GM10266 (cell line): ENCODE measurements around the gene AKAP7.

Source experiments
- DNase-seq: peaks from one replicate; pipeline ENCODE4 v3.0.0; 2012; ENCODE audit errors: extremely low spot score
- CTCF ChIP-seq: IDR thresholded peaks from 2 replicates; pipeline ENCODE4 v1.5.1; 2012; ENCODE audit warnings: mild to moderate bottlenecking, low read depth; ENCODE audit not compliant: control insufficient read depth, insufficient read depth; ENCODE audit errors: missing control alignments

The AKAP7 gene

GRCh38 chr6:131199568-131200272, 64.5 kb downstream of the AKAP7 start:
- peak; percentile 73 for DNase-seq
- TF ChIP-seq CTCF: peak; percentile 84

- no peak for DNase-seq
- TF ChIP-seq CTCF: no peak
Observed at GRCh38 chr6:131205481-131206244, 70.4 kb downstream of the AKAP7 start.

DNA sequence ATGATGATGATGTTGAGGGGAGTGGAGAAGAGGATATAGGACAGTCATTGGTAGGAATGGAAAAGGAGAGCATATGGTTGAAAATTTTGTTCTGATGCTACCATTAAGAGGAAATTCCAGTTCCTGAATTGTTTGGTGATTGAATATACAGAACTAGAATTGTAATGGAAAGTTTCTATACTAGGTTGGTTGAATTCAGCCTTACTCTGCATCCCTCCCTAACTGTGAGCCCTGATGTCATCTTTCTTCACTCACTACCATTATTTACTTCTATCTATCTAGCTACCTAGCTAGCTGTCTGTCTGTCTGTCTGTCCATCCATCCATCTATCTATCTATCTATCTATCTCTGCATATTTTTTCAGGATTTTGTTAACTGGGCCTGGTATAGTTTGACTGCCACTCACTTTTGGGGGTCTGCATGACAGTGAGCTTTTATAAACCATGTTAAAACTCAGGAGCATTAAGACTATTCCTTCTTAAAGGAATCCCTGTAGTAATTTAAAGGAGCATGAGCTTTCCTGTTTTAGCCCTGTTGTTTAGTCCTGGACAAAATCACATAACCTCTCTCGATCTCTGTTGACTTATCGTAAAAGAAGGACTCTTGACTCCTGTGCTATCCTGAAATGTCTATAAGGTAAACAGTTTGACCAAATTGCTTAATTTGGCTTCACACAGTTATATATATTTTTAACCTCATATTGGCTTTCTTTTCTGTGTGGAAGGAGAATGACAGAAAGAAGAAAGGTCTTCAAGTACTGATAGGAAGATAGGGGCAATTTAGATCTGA, 71.4 kb downstream of the AKAP7 start:
- DNase-seq: no peak
- TF ChIP-seq CTCF: no peak

DNA sequence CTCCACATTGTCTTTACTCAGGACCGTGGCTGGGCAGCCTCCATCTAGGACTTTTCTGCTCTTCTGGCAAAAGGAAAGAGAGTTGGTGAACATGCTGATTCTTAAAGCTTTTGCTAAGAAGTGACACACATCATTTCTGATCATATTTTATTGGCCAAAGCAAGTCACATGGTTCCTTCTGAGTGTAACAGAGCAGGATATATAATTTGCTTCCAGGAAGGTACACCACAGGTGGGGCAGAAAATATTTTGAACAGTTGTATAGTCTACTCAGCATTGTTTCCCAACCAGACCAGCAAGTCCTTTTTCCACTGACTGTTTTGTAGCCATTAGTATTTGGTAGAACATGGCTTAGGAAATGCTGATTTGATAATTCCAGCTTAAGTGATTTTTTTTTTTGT, 73.5 kb downstream of the AKAP7 start:
- no peak for TF ChIP-seq CTCF
- DNase-seq: no peak

DNA sequence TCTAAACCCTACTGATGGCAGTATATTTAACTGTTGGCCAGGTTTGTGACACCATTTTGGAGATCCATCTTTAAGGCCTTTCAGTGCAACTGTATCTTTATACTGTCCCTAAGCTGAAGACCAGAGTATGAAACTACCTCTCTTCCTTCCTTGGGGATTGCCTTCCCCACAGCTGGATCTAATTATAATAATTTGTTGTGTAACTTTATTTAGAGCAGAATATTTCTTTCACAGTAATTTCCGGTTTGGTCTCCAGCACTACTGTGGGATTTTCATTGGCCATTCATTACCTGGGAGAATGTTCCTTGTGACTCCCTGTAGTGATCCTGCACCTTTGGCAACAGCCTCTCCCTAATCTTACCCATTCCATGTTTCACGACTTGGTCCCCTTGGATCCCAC, 75.2 kb downstream of the AKAP7 start:
- TF ChIP-seq CTCF: no peak
- no peak for DNase-seq

DNA sequence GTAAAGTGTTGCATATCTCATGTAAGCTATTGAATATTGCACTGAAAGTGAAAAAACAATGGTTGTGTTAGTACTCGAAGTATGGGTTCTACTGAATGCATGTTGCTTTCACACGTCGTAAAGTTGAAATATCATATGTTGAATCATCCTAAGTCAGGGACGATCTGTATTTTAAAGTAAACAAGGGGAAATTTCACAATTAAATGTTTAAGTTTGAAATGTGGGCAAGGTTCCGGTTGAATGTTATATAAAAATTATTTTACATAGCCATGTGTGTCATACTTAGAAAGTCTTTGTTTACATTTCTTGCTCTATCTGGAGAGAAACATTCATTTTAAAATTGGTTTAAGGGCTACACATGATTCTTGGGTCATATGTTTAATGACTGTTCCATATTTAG, 76.8 kb downstream of the AKAP7 start:
- no peak for TF ChIP-seq CTCF
- DNase-seq: no peak
